Frontal cortex (tissue), 4 donors: ENCODE measurements around the gene CRELD1. TPM values are rescaled to one million over a fixed set of nuclear protein-coding genes. Genes with fewer than 3 reads are reported as not detected.
A peak's percentile ranks its signal among the peaks of the same experiment; 100 is the strongest.
"Not testable (repeated sequence)": the region's sequence is repeated elsewhere in the genome, so short reads cannot be mapped to it uniquely, and the experiment has no call there.

Source experiments
- DNase-seq, 2 donors: peaks; one replicate each; pipeline ENCODE4 v3.0.0; 2012; ENCODE audit warnings: low spot score in 2 of 2
- FAIRE-seq: peaks from 2 replicates; lab custom pipeline; 2012; peaks lifted over from hg19 to GRCh38; lab: Jason Lieb, UNC
- total RNA-seq: library from RNA; depleted of rRNA; stranded (reverse); fragments of >200 nt; gene quantifications from one replicate; pipeline ENCODE4 v1.2.3, GENCODE V29; 2014
- donor health status: control.
- donor health status: control.
- donor health status: control.

CRELD1 gene
- total RNA-seq, 1 donor from 2014 or later, result 15.5 TPM

- FAIRE-seq, result no peak
These were observed 632 bp upstream of the CRELD1 start for GRCh38 chr3:9932843-9933560.

GRCh38 chr3:9934235-9934621 is 594 bp downstream of the CRELD1 start:
- DNase-seq, result no peak
- FAIRE-seq, result no peak

More at GRCh38 chr3:9932843-9933560, 632 bp upstream of the CRELD1 start:
- peak in 1 of 2 donors; percentile 65 for DNase-seq

- DNase-seq, result no peak
- FAIRE-seq, result no peak
These were observed 1.4 kb downstream of the CRELD1 start for GRCh38 chr3:9934993-9935392.

DNA sequence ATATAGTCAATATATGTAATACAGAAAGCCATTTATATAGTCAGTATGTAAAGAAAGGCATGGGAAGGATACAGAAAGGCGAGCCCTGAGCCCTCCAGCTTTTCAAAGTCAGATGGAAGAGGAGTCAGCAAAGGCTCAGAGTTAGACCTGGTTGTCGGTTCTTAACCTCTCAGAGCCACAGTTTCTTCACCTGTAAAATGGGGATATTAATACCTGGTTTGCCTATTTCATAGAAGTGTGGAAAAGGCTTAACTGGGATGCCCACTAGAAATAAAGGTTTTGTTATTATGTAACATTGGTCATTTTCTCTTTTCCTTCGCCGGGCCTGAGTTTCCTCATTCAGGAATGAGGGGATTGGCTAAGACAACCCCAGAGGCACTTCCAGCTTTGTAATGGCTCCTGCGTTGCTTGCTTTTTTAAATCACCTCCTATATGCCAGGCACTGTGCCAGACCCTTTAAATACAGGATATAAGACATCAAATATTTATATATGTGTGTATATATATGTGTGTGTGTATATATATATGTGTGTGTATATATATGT is 2.4 kb downstream of the CRELD1 start:
- no peak for DNase-seq
- no peak for FAIRE-seq

GRCh38 chr3:9937486-9938238 is 4.0 kb downstream of the CRELD1 start:
- no peak for DNase-seq
- no peak for FAIRE-seq

DNA sequence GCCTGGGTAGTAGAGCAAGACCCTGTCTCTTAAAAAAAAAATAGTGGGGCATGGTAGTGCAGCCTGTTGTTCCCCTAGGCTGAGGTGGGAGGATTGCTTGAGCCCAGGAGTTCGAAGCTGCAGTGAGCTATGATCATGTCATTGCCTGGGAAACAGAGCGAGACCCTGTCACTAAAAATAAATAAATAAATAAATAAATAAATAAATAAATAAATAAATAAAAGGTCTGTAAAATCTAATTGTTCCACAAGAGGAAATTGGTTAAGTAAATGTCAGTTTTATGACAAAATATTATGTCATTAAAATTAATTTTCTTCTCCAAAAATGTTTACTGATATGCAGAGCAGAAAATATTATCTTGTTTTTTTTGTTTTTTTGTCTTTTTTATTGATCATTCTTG is 5.3 kb downstream of the CRELD1 start:
- FAIRE-seq, result no peak
- DNase-seq, result no peak

DNA sequence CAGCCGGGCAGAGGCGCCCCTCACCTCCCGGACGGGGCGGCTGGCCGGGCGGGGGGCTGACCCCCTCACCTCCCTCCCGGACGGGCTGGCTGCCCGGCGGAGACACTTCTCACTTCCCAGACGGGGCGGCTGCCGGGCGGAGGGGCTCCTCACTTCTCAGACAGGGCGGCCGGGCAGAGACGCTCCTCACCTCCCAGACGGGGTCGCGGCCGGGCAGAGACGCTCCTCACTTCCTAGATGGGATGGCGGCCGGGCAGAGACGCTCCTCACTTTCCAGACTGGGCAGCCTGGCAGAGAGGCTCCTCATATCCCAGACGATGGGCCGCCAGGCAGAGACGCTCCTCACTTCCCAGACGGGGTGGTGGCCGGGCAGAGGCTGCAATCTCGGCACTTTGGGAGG is 6.3 kb downstream of the CRELD1 start:
- FAIRE-seq, DNase-seq: not testable (repeated sequence)

DNA sequence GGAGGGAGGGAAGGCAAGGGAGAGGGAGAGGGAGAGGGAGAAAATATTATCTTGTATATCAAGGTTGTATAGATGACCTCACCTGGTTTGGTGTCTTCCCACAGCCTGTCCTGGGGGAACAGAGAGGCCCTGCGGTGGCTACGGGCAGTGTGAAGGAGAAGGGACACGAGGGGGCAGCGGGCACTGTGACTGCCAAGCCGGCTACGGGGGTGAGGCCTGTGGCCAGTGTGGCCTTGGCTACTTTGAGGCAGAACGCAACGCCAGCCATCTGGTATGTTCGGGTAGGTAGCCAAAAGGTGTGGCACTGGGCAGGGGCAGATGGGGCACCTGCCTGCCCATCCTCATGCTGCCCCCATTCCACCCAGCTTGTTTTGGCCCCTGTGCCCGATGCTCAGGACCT is 7.1 kb downstream of the CRELD1 start:
- DNase-seq (no peak), FAIRE-seq (no peak)

- no peak for FAIRE-seq
- no peak for DNase-seq
These were observed 8.5 kb downstream of the CRELD1 start for GRCh38 chr3:9942164-9942563.

- no peak for FAIRE-seq
- no peak for DNase-seq
These were observed 9.5 kb downstream of the CRELD1 start for GRCh38 chr3:9942934-9943690.

GRCh38 chr3:9944271-9944670 is 10.6 kb downstream of the CRELD1 start:
- no peak for DNase-seq
- no peak for FAIRE-seq

- DNase-seq (no peak), FAIRE-seq (no peak)
These were observed 11.7 kb downstream of the CRELD1 start for GRCh38 chr3:9945358-9945757.

- DNase-seq (peak; percentile 87 to 88), FAIRE-seq (no peak)
These were observed 12.7 kb downstream of the CRELD1 start for GRCh38 chr3:9946112-9947024.

- FAIRE-seq, result no peak
These were observed 13.7 kb downstream of the CRELD1 start for GRCh38 chr3:9947025-9947995.

DNA sequence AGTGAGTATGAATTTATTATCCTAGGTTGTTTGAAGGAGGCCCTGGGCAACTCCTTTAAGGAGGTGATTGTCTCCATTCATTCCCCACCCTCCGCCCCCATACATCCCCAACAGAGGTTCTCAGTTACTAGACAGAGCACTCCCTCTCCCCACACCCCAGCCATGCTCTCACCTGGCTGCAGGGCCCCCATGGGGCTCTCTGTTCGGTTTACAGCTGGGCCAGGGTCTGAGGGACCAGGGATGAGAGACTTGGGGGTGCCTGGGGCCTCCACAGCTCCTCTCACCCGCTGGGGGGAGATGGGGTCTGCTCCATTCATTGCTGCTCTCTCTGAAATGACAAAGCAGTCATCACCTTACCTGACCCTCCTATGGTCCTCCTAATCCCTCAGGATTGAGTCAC is 15.0 kb downstream of the CRELD1 start:
- no peak for DNase-seq
- no peak for FAIRE-seq

More at GRCh38 chr3:9947025-9947995, 13.7 kb downstream of the CRELD1 start:
- DNase-seq, result peak; percentile 66 to 78

GRCh38 chr3:9949115-9949514 is 15.5 kb downstream of the CRELD1 start:
- DNase-seq (no peak), FAIRE-seq (no peak)

DNA sequence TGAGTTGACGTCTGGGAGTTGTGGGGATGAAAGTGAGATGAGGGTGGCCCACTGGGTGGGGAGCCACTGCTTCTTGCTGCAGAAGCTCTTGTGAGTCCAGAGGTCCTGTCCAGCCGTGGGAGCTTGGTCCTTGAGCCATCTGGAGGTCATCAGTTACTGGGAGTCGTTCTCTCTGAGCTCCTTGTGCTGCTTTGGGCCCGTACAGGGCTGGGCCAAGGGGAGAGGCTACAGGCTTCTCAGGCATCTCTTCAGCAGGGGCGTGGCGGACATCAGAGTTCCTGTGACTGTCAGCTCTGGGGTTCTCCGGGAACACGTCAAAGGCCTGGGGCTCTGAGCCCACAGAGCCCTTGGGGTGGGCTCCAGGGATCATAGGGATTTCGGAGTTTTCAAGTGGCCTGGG is 16.0 kb downstream of the CRELD1 start:
- no peak for FAIRE-seq

GRCh38 chr3:9951126-9951525 is 17.5 kb downstream of the CRELD1 start:
- no peak for FAIRE-seq

More for the DNA sequence above, 16.0 kb downstream of the CRELD1 start:
- DNase-seq, result no peak

More at GRCh38 chr3:9951126-9951525, 17.5 kb downstream of the CRELD1 start:
- no peak for DNase-seq
